Measurements from ENCODE around the gene TMEM204. TPM values are rescaled to one million over a fixed set of nuclear protein-coding genes. Genes with fewer than 3 reads are reported as not detected.

The TMEM204 gene
- total RNA-seq, 1 experiment from 2014 or later, result 0.61 TPM

GRCh38 chr16:1499756-1500464 lies 33.6 kb upstream of the TMEM204 start:
- no peak for DNase-seq (ENCODE audit: low spot score)

- no peak for DNase-seq (ENCODE audit: low spot score)
Observed at GRCh38 chr16:1500465-1501150, 32.9 kb upstream of the TMEM204 start.

DNA sequence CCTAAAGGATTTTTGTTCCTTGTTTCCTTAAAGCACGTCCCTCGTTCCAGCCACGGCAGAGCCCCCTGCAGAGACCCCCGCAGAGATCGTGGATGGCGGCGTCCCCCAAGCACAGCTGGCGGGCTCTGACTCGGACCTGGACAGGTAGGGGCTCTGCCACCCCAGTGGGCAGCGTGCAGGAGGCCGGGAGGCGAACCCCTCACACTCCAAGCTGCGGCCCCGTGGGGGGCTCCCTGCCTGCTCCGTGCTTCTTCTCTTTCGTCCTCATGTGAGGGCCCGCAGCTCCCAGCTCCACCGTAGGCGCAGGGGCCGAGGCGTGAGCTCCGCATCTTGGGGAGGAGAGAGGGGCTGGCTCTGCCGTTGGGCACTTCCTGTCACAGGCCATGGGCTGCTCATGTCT lies 31.8 kb upstream of the TMEM204 start:
- DNase-seq (ENCODE audit: low spot score), result no peak

- DNase-seq (ENCODE audit: low spot score), result no peak
Observed at GRCh38 chr16:1502092-1503004, 31.1 kb upstream of the TMEM204 start.

DNA sequence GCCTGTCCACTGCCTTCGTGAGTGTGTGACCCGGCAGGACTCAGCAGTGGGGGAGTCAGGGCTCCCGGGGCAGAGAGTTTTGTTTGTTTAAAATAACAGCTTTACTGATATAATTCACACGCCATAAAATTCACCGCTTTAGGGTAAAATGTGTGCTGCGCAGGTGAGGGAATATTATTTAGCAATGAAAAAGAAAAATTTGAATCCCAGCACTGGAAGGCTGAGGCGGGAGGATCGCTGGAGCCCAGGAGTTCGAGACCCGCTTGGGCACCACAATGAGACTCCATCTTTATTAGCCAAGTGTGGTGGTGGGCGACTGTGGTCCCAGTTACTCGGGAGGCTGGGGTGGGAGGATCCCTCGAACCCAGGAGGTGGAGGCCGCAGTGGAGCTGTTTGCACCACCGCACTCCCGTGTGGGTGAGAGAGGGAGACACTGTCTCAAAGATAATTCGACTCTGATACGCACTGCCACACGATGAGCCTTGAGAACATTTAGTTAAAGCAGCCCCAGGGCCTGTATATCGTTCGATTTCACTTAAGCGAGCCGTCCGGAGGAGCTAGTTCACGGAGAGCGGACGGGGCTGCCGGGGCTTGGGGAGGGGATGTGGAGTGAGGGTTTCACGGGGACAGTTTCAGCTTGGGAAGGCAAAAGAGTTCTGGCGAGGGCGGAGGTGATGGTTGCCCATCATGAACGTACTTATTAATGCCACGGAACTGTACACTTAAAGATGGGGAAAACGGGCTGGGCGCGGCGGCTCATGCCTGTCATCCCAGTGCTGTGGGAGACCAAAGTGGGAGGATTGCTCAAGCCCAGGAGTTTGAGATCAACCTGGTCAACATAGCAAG lies 30.1 kb upstream of the TMEM204 start:
- DNase-seq (ENCODE audit: low spot score), result no peak

- no peak for DNase-seq (ENCODE audit: low spot score)
Observed at GRCh38 chr16:1505073-1505844, 28.2 kb upstream of the TMEM204 start.

GRCh38 chr16:1505912-1506311 lies 27.6 kb upstream of the TMEM204 start:
- DNase-seq (ENCODE audit: low spot score), result no peak

GRCh38 chr16:1506494-1507213 lies 26.8 kb upstream of the TMEM204 start:
- no peak for DNase-seq (ENCODE audit: low spot score)

DNA sequence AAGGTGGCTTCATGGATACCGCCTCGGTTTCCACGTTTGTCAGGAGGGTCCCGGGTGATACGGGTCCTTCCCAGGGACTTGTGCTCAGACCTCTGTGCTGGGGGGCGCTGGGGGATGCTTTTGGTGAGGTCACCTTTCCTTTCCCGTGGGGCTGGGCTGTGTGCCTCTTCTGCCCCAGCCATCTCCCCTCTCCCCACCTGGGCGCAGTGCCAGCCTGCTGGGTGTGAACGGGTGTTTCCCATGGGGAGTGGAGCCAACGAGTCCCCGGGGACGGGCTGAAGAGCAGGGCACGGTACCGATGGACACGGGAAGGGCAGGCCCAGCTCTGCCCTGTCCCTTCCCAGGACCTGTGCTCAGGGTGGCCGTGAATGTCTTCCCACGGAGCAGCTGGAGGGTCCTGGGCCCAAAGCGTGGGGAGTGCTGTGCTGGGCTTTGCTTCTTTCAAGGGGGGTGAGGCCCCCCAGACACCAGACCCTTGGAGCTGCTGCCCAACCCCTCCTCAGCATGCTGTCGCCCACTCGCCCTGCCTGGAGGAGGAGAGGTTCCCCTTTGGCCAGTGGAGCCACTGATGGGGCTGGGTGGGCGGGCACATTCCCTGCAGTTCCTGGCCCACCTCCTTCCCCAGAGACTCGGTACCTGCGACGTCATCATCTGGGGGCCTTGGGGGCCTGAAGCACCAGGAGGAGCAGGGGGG lies 24.8 kb upstream of the TMEM204 start:
- DNase-seq (ENCODE audit: low spot score), result no peak

DNA sequence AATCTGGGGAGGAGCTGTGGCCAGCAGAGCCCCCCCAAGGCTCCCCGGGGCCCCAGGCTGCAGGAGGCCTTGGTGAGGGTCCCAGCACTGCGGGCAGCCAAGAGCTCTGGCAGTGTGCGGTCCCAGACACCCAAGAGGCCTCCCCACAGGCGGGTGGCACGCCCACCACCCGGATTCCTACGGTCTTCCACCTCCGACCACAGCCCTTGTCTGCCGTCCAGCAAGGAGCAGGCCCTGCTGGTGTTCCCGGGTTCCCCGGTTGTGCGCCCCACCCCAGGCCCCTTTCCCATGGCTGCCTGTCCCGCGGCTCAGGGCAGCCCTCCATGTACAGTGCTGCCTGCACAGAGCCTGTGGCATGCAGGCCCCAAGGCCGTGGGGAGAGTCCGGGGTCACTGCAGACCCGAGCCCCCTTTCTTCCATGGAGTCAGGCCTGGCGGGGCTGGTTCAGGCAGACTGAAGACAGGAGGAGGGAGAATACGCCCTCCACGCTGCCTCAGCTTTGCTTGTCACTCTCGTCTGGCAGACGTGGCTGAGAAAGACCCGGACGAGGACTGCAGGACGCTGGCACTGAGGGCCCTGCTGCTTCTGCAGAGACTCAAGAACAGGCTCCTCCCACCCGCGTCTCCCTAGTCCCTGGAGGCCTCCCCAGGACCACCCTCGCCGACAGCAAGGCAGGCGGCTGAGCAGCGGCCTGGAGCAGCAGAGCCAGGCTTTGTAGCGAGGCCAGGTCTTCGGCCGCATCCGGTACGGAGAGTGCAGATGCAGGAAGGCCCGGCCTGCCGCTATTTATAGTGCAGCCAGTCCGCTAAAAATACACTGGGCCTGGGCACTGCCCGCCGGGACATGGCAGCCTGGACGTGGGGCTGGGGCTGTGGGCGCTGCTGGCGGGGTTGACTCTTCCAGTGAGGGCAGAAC lies 23.9 kb upstream of the TMEM204 start:
- DNase-seq (ENCODE audit: low spot score), result no peak

- no peak for DNase-seq (ENCODE audit: low spot score)
Observed at GRCh38 chr16:1510272-1510671, 23.2 kb upstream of the TMEM204 start.

GRCh38 chr16:1510941-1511351 lies 22.5 kb upstream of the TMEM204 start:
- DNase-seq (ENCODE audit: low spot score), result no peak

DNA sequence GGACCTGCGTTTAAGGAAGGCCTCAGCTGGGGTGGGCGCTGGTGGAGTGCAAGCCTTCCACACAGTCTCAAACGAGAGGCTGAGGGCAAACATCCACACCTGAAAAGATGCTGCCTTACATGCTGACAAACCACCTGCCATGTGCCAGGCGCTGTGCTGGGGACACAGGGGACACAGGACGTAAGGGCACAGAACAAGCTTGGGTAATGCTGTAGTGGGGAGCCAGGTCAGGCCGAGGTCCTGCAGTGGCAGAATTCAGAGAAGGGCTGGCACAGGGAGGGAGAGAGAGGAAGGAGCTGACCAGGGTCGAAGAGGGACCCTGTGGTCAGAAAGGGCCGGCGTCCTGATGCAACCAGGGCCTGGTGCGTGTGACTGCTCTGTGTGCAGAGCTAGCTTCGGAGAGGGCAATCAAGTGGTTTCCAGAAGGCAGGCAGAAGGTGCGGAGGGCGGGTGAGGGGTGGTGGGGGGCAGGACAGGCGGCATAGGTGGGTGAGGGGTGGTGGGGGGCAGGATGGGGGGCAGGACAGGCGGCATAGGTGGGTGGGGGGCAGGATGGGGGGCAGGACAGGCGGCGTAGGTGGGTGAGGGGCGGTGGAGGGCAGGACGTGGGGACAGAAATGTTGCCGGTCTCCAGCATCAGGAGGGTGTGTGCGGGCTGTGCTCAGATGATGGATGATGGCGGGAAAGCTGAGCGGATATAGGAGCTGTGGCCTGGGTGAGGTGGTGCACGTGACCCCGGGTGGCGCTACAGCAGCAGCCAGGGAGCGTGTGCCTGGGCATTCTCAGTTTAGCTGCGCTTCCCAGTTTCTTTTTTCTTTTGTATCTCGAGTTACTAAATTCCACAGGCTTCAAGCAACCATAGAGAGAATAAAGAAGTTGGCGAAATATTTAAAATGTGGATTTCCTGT lies 21.6 kb upstream of the TMEM204 start:
- no peak for DNase-seq (ENCODE audit: low spot score)

- DNase-seq (ENCODE audit: low spot score), result no peak
Observed at GRCh38 chr16:1512774-1513173, 20.7 kb upstream of the TMEM204 start.

- no peak for DNase-seq (ENCODE audit: low spot score)
Observed at GRCh38 chr16:1514507-1514906, 19.0 kb upstream of the TMEM204 start.

DNA sequence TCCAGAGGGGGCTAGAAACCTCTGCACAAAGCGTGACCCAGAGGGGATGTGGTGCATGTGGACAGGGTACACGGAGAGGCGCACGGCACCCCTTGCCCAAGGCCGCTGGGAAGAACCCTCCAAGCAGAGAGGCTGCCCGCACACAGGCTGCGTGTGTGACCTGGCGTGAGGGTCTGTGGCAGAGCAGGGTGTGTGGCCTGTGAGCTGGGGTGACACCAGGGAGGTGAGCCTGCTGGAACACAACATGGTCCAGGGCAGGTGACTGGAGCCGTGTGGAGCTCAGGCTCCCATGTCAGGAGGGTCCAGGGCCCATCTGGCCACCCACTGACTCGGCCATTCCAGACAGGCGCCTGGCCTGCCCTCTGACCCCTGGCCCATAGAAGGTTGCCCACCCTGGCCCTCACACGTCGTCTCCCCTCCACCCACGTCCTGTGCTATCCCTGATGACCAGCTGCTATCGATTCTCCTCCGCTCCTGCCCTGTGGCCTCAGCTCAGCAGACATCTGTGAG lies 14.8 kb upstream of the TMEM204 start:
- DNase-seq (ENCODE audit: low spot score), result no peak

GRCh38 chr16:1519831-1520230 lies 13.6 kb upstream of the TMEM204 start:
- no peak for DNase-seq (ENCODE audit: low spot score)

Data from HT-29 (cell line).